ENCODE measurements around the gene TRPC4AP. TPM values are rescaled to one million over a fixed set of nuclear protein-coding genes. Genes with fewer than 3 reads are reported as not detected.

Gene TRPC4AP
- total and polyA plus RNA-seq, 2 of the 8 experiments (the other 6 are each of a cell fraction or from before 2014, with no cell fraction given), result 73.1 to 74.8 TPM

DNA sequence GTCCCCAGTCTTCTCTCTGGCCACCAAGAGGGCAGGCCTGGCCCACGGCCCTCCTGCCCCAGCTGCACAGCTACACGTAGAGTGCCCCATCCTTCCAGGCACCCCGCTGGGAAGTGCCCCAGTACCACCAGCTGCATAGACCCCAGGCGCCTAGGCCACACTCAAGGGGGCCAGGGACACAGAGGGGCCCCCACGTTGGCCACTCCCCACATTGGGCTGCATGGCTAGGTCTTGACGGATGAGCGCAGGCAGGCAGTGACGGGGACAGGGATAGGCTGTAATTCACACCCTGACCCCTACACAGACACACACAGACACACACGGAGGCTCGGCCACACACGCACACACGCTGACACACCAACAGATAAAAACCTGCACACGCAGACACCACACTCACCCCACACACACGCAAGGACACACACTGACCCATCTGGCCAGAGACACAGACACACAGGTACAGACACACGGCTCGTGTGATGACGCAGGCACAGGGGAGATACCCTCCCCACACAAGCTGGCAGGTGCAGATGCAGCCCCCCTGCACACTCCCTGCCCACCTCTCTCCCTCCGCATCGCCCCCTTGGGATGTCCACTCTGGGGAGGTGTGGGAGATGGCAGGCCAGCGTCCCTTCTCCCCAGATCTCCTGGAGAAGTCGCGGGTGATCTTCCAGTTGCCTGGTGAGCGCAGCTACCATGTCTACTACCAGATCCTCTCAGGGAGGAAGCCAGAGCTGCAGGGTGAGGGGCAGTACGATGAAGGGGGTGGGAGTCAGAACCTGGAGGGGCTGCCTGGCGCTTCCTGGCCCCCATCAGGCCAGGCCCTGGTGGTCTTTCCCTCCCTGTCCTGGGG, 106.9 kb downstream of the TRPC4AP start:
- Histone ChIP-seq H3K4me3 (ENCODE audit: extremely low read depth in 1 of 4, insufficient read depth in 2 of 4, low read depth in 3 of 4, low read length in 4 of 4) (no peak overlapping the region), H3K9me3 (ENCODE audit: insufficient read depth in 2 of 2, low read depth in 1 of 2, low read length in 1 of 2) (no peaks in the 10 kb centered on the region), H3K4me1 (replicated peaks in 1 of 4; ENCODE audit: control insufficient read depth in 3 of 4, insufficient read depth in 4 of 4, low read length in 3 of 4) (peaks cover 0 to 33% (median 23%) of the 10 kb centered on the region in 4 experiments; a peak in 6 of 7 replicates), H3K9ac (replicated peaks in 1 of 4; ENCODE audit: extremely low read depth in 1 of 4, low read depth in 3 of 4, low read length in 3 of 4) (no peak overlapping the region), H3K27ac (ENCODE audit: low read depth, low read length) (no peak overlapping the region), H3K4ac (replicated peaks; ENCODE audit: insufficient read length, low read depth, low read length) (no peak overlapping the region), H3K18ac (ENCODE audit: extremely low read depth, low read length) (peak overlapping the region; percentile 78; the same call in 1 of the 2 replicates), H4K8ac (ENCODE audit: extremely low read depth, insufficient read depth, low read length) (no peak overlapping the region; the same call in 1 of the 2 replicates), H4K91ac (replicated peaks; ENCODE audit: insufficient read length, low read length) (no peak overlapping the region), H3K56ac (replicated peaks; ENCODE audit: insufficient read length, low read depth, low read length) (no peak overlapping the region), H3K27me3 (replicated peaks in 1 of 4; ENCODE audit: control insufficient read depth in 3 of 4, extremely low read depth in 1 of 4, insufficient read depth in 3 of 4, low read length in 3 of 4) (peaks cover 0 to 16% (median 9%) of the 10 kb centered on the region in 4 experiments; a peak in 3 of 7 replicates), H3K79me2 (ENCODE audit: control insufficient read depth in 1 of 2, insufficient read depth in 2 of 2, low read length in 2 of 2) (no peaks in the 10 kb centered on the region), H4K20me1 (replicated peaks in 1 of 2; ENCODE audit: control insufficient read depth in 1 of 2, insufficient read depth in 2 of 2, low read length in 2 of 2) (peaks cover 0 to 3% of the 10 kb centered on the region in 2 experiments), H4K5ac (ENCODE audit: insufficient read length, low read depth, low read length) (no peak overlapping the region), H2BK120ac (replicated peaks; ENCODE audit: low read depth, low read length) (no peak overlapping the region), H2BK15ac (ENCODE audit: low read length) (peak overlapping the region; percentile 88; the same call in 1 of the 2 replicates), H2AK5ac (ENCODE audit: low read depth, low read length) (peak overlapping the region; percentile 82), H3K14ac (ENCODE audit: insufficient read length) (no peak overlapping the region), H2BK20ac (ENCODE audit: low read length) (0 out of 2 replicates have a peak overlapping the region, but pooled peaks have one; percentile 61), H3K23me2 (ENCODE audit: low read depth, low read length) (peaks cover 4% of the 10 kb centered on the region; the same call in 1 of the 2 replicates), H2BK5ac (ENCODE audit: low read depth, low read length) (peak overlapping the region; percentile 83; the same call in 1 of the 2 replicates), H2BK12ac (ENCODE audit: low read depth, low read length) (peak overlapping the region; percentile 96; the same call in 1 of the 2 replicates), H2AFZ (ENCODE audit: low read length) (no peak overlapping the region), H3K79me1 (ENCODE audit: low read depth, low read length) (no peaks in the 10 kb centered on the region), H3K4me2 (ENCODE audit: insufficient read depth in 1 of 2, low read depth in 2 of 2, low read length in 2 of 2) (no peak overlapping the region), H3K23ac (ENCODE audit: insufficient read length) (no peak overlapping the region), H3K36me3 (ENCODE audit: control insufficient read depth in 2 of 4, insufficient read depth in 4 of 4, low read length in 3 of 4) (no peaks in the 10 kb centered on the region)
- ChIA-PET POLR2A (ENCODE audit: partially characterized antibody) (interaction anchor here (0.7 to 1.8 kb wide), 4 partner anchors 8 to 30 kb away, joined by 3 to 7 read pairs (median 4); partner anchors contain the start of genes GSS and MYH7B), CTCF (ENCODE audit: partially characterized antibody) (interaction anchor here (0.6 to 3.5 kb wide), 7 partner anchors 9 to 526 kb away, joined by 3 to 16 read pairs (median 3); no protein-coding TSS in a partner anchor)
- no peak for DNase-seq (ENCODE audit: low read depth in 1 of 2, low spot score in 2 of 2)
- no peak for FAIRE-seq
- WGBS, 2 experiments (ENCODE audit: extremely low coverage in 1 of 2, insufficient coverage in 1 of 2, insufficient read length in 1 of 2, insufficient replicate concordance in 2 of 2, low coverage in 1 of 2, low lambda C conversion rate in 2 of 2, missing lambda C conversion rate in 1 of 2), result 90% methylated on average over 24 of the region's 25 CpGs; no CpG with 5 or more reads in 1 of the 2 experiments
- TF ChIP-seq RXRA (IDR thresholded peaks at IDR 0.05; ENCODE audit: insufficient read depth, low read depth, low read length) (no peak), ZNF274 (IDR thresholded peaks at IDR 0.05; ENCODE audit: borderline replicate concordance, extremely low read depth, low read length) (no peak), KDM4A (IDR thresholded peaks at IDR 0.05; ENCODE audit: low read depth, low read length, severe bottlenecking) (no peak), TCF12 (IDR thresholded peaks at IDR 0.05; ENCODE audit: low read depth, low read length) (no peak), CEBPB (IDR thresholded peaks at IDR 0.05; ENCODE audit: low read depth, low read length) (no peak), EZH2 (IDR thresholded peaks at IDR 0.05; ENCODE audit: low read depth, low read length, severe bottlenecking) (no peak), EP300 (IDR thresholded peaks at IDR 0.05; ENCODE audit: borderline replicate concordance in 1 of 2, low read depth in 2 of 2, low read length in 2 of 2) (no peak)

Data from H1 (cell line).